Left renal cortex interstitium (tissue), 4 donors: ENCODE results near the gene MRAS. TPM values are rescaled to one million over a fixed set of nuclear protein-coding genes. Genes with fewer than 3 reads are reported as not detected.

Experiments used
- DNase-seq, 4 donors: peaks; one replicate each; pipeline ENCODE4 v3.0.0-alpha.2; 2013; ENCODE audit warnings: low read depth in 4 of 4, low spot score in 2 of 4, missing footprints in 1 of 4
- polyA plus RNA-seq, 4 donors: library from polyadenylated mRNA; unstranded; fragments of 120-200 nt; gene quantifications; one replicate each; pipeline ENCODE4 v1.2.1, GENCODE V29; 2013; ENCODE audit not compliant: insufficient read length in 4 of 4

The MRAS gene
- polyA plus RNA-seq, 4 donors: 28.7 to 33.5 (median 31.0) TPM

GRCh38 chr3:138384531-138384930 lies 36.2 kb downstream of the MRAS start:
- no peak for DNase-seq

- DNase-seq: no peak
Observed at GRCh38 chr3:138384976-138385375, 36.6 kb downstream of the MRAS start.

- no peak for DNase-seq
Observed at GRCh38 chr3:138389144-138389601, 40.8 kb downstream of the MRAS start.

- no peak for DNase-seq
Observed at GRCh38 chr3:138389841-138390581, 41.6 kb downstream of the MRAS start.

GRCh38 chr3:138390582-138390932 lies 42.2 kb downstream of the MRAS start:
- DNase-seq: no peak

- DNase-seq: no peak
Observed at GRCh38 chr3:138394156-138394555, 45.8 kb downstream of the MRAS start.

- no peak for DNase-seq
Observed at GRCh38 chr3:138394686-138395085, 46.3 kb downstream of the MRAS start.

GRCh38 chr3:138395865-138396751 lies 47.7 kb downstream of the MRAS start:
- no peak for DNase-seq

- DNase-seq: no peak
Observed at GRCh38 chr3:138396752-138397410, 48.5 kb downstream of the MRAS start.

- no peak for DNase-seq
Observed at GRCh38 chr3:138397983-138398382, 49.6 kb downstream of the MRAS start.

- no peak for DNase-seq
Observed at GRCh38 chr3:138398791-138399575, 50.6 kb downstream of the MRAS start.

- no peak for DNase-seq
Observed at GRCh38 chr3:138399766-138400165, 51.4 kb downstream of the MRAS start.

- no peak for DNase-seq
Observed at GRCh38 chr3:138400651-138401070, 52.3 kb downstream of the MRAS start.

- no peak for DNase-seq
Observed at GRCh38 chr3:138401834-138402233, 53.5 kb downstream of the MRAS start.

- DNase-seq: no peak
Observed at GRCh38 chr3:138404121-138404520, 55.7 kb downstream of the MRAS start.

GRCh38 chr3:138405001-138405400 lies 56.6 kb downstream of the MRAS start:
- DNase-seq: no peak

GRCh38 chr3:138405486-138405885 lies 57.1 kb downstream of the MRAS start:
- DNase-seq: no peak

- no peak for DNase-seq
Observed at GRCh38 chr3:138406606-138407005, 58.2 kb downstream of the MRAS start.

- no peak for DNase-seq
Observed at GRCh38 chr3:138407236-138407907, 59.0 kb downstream of the MRAS start.
